Type B pancreatic cell (in vitro differentiated cells): ENCODE data around the gene TBC1D14. TPM values are rescaled to one million over a fixed set of nuclear protein-coding genes. Genes with fewer than 3 reads are reported as not detected.
A peak's percentile ranks its signal among the peaks of the same experiment; 100 is the strongest.
"Not testable (repeated sequence)": the region's sequence is repeated elsewhere in the genome, so short reads cannot be mapped to it uniquely, and the experiment has no call there.

Experiments used
- DNase-seq: peaks from one replicate; pipeline ENCODE4 v3.0.0; 2021; ENCODE audit warnings: mixed read lengths; ENCODE audit not compliant: unreplicated experiment; ENCODE audit errors: extremely low spot score
- H3K27ac Mint-ChIP-seq: 2 replicates; pipeline ENCODE4 v1.8.0; 2021; ENCODE audit warnings: mild to moderate bottlenecking, mixed read lengths
- H3K27me3 Mint-ChIP-seq: 2 replicates; pipeline ENCODE4 v1.8.0; 2021; ENCODE audit warnings: mixed read lengths
- H3K36me3 Mint-ChIP-seq: 2 replicates; pipeline ENCODE4 v1.8.0; 2021; ENCODE audit warnings: mixed read lengths
- H3K4me1 Mint-ChIP-seq: one replicate; pipeline ENCODE4 v1.8.0; 2021; ENCODE audit warnings: mixed read lengths; ENCODE audit not compliant: unreplicated experiment
- H3K4me3 Mint-ChIP-seq: 2 replicates; pipeline ENCODE4 v1.8.0; 2021; ENCODE audit warnings: mild to moderate bottlenecking, mixed read lengths
- H3K9me3 Mint-ChIP-seq: 2 replicates; pipeline ENCODE4 v1.8.0; 2021; ENCODE audit warnings: mixed read lengths
- CTCF ChIP-seq: fragments of 200-600 bp; sonication (generic); conservative IDR thresholded peaks from 2 replicates; pipeline ENCODE4 v1.5.0; 2021; ENCODE audit warnings: antibody characterized with exemption, mild to moderate bottlenecking
- total RNA-seq: library from RNA; stranded (reverse); gene quantifications from 2 replicates; pipeline ENCODE4 v1.2.1, GENCODE V29; 2021; ENCODE audit warnings: low replicate concordance

TBC1D14 gene
- total RNA-seq, 1 donor from 2014 or later = 55.9 TPM

- no peak for DNase-seq
- H3K27ac Mint-ChIP-seq = no peak overlapping the region
- H3K4me1 Mint-ChIP-seq = no peaks in the 10 kb centered on the region
- H3K9me3 Mint-ChIP-seq = no peaks in the 10 kb centered on the region
- H3K36me3 Mint-ChIP-seq = no peaks in the 10 kb centered on the region
- no peak for TF ChIP-seq CTCF
- peaks cover 2% of the 10 kb centered on the region for H3K27me3 Mint-ChIP-seq
- no peak overlapping the region for H3K4me3 Mint-ChIP-seq
These were observed 7.8 kb upstream of the TBC1D14 start for GRCh38 chr4:6901669-6902317.

GRCh38 chr4:6902318-6903042, 7.1 kb upstream of the TBC1D14 start:
- peaks cover 3% of the 10 kb centered on the region for H3K27me3 Mint-ChIP-seq
- no peak for TF ChIP-seq CTCF
- no peak overlapping the region for H3K27ac Mint-ChIP-seq

GRCh38 chr4:6905516-6906445, 3.8 kb upstream of the TBC1D14 start:
- DNase-seq = no peak
- H3K27ac Mint-ChIP-seq = no peak overlapping the region
- H3K36me3 Mint-ChIP-seq = no peaks in the 10 kb centered on the region
- no peak for TF ChIP-seq CTCF
- no peaks in the 10 kb centered on the region for H3K9me3 Mint-ChIP-seq
- peaks cover 11% of the 10 kb centered on the region for H3K27me3 Mint-ChIP-seq
- no peak overlapping the region for H3K4me3 Mint-ChIP-seq
- peaks cover 20% of the 10 kb centered on the region for H3K4me1 Mint-ChIP-seq

More at GRCh38 chr4:6902318-6903042, 7.1 kb upstream of the TBC1D14 start:
- no peak overlapping the region for H3K4me3 Mint-ChIP-seq
- H3K9me3 Mint-ChIP-seq = no peaks in the 10 kb centered on the region
- H3K36me3 Mint-ChIP-seq = no peaks in the 10 kb centered on the region
- H3K4me1 Mint-ChIP-seq = peaks cover 1% of the 10 kb centered on the region
- DNase-seq = no peak

GRCh38 chr4:6906486-6906885, 3.1 kb upstream of the TBC1D14 start:
- Mint-ChIP-seq H3K27me3 (peaks cover 12% of the 10 kb centered on the region), H3K4me1 (peaks cover 24% of the 10 kb centered on the region)
- DNase-seq, H3K27ac Mint-ChIP-seq, H3K4me3 Mint-ChIP-seq, H3K36me3 Mint-ChIP-seq, H3K9me3 Mint-ChIP-seq: not testable (repeated sequence)

GRCh38 chr4:6907658-6908191, 1.9 kb upstream of the TBC1D14 start:
- Mint-ChIP-seq H3K9me3 (no peaks in the 10 kb centered on the region), H3K27ac (peak overlapping the region; percentile 57), H3K4me1 (peaks cover 27% of the 10 kb centered on the region), H3K36me3 (no peaks in the 10 kb centered on the region), H3K4me3 (peak overlapping the region; percentile 75), H3K27me3 (peaks cover 12% of the 10 kb centered on the region)
- TF ChIP-seq CTCF = peak; percentile 55
- no peak for DNase-seq
